A549 (cell line): Measurements from ENCODE around the gene CACNA1S. TPM values are rescaled to one million over a fixed set of nuclear protein-coding genes. Genes with fewer than 3 reads are reported as not detected.

Source experiments
- ATAC-seq, 2 experiments: fragments of 200-7000 bp in 1 of 2; fragments of >200 bp in 1 of 2; cut with Nextera tagmentation in 1 of 2; cut with Tn5 transposase in 1 of 2; 3 replicates each; pipeline versions ENCODE4 v1.8.0 to v1.9.1; 2018 to 2020; ENCODE audit warnings: mild to moderate bottlenecking in 1 of 2, moderate library complexity in 1 of 2
- CTCF ChIA-PET: fragments of 300-600 bp; sonication (Branson Sonifier 250); formaldehyde crosslinking; extraction: SDS; loops from one replicate; lab custom pipeline; 2021; ENCODE audit warnings: antibody characterized with exemption, inconsistent platforms; lab: Yijun Ruan, JAX
- POLR2A ChIA-PET: fragments of 350-600 bp; formaldehyde crosslinking; extraction: SDS; loops from one replicate; lab custom pipeline; 2021; ENCODE audit warnings: antibody characterized with exemption, inconsistent platforms; lab: Yijun Ruan, JAX
- DNase-seq, 2 experiments: peaks; one replicate each; pipeline versions ENCODE4 v3.0.0 to v3.0.0-alpha.2; 2011 to 2016; ENCODE audit warnings: low read depth in 1 of 2, low spot score in 1 of 2
- FAIRE-seq: peaks from 2 replicates; lab custom pipeline; 2011; peaks lifted over from hg19 to GRCh38; lab: Jason Lieb, UNC
- H3K27ac ChIP-seq, 2 experiments: fragments of >200 bp; sonication (Bioruptor Twin); formaldehyde crosslinking; 3 replicates each; pipeline ENCODE4 v1.5.1; 2016 to 2017
- H3K4me1 ChIP-seq: fragments of >200 bp; sonication (Bioruptor Twin); formaldehyde crosslinking; 3 replicates; pipeline ENCODE4 v1.6.1; 2016
- H3K4me2 ChIP-seq: fragments of >200 bp; sonication (Bioruptor Twin); formaldehyde crosslinking; 3 replicates; pipeline ENCODE4 v1.6.1; 2016
- H3K4me3 ChIP-seq: fragments of >200 bp; sonication (Bioruptor Twin); formaldehyde crosslinking; 3 replicates; pipeline ENCODE4 v1.5.1; 2016
- H3K9me3 ChIP-seq: fragments of >200 bp; sonication (Bioruptor Twin); formaldehyde crosslinking; 3 replicates; pipeline ENCODE4 v1.6.1; 2016
- CHD4 ChIP-seq: fragments of 200-600 bp; sonication (generic); IDR thresholded peaks from 2 replicates; pipeline ENCODE4 v1.6.1; 2016; ENCODE audit warnings: antibody characterized with exemption, mild to moderate bottlenecking, borderline replicate concordance
- EP300 ChIP-seq, 2 experiments: fragments of >200 bp; sonication (Bioruptor Twin); formaldehyde crosslinking; IDR thresholded peaks; 2 replicates in 1 of 2; 3 replicates in 1 of 2; pipeline ENCODE4 v1.6.1; 2016 to 2017
- ESRRA ChIP-seq: fragments of 150-350 bp; IDR thresholded peaks from 2 replicates; pipeline ENCODE4 v1.6.1; 2014; ENCODE audit warnings: mild to moderate bottlenecking, low read length, borderline replicate concordance
- FOSB ChIP-seq: fragments of 250-450 bp; sonication (Bioruptor Pico); IDR thresholded peaks from 2 replicates; pipeline ENCODE4 v1.5.0; 2020; ENCODE audit warnings: mild to moderate bottlenecking, moderate library complexity
- GATA3 ChIP-seq: IDR thresholded peaks from 2 replicates; pipeline ENCODE4 v1.6.1; 2012; ENCODE audit warnings: borderline replicate concordance
- HDAC2 ChIP-seq: fragments of 200-600 bp; sonication (generic); IDR thresholded peaks from 2 replicates; pipeline ENCODE4 v1.6.1; 2016
- HOXA7 ChIP-seq: fragments of 250-450 bp; sonication (Bioruptor Pico); IDR thresholded peaks from 2 replicates; pipeline ENCODE4 v1.5.0; 2020; ENCODE audit warnings: mild to moderate bottlenecking, moderate library complexity
- HOXB5 ChIP-seq: fragments of 250-450 bp; sonication (Bioruptor Pico); IDR thresholded peaks from 2 replicates; pipeline ENCODE4 v1.5.0; 2020; ENCODE audit warnings: mild to moderate bottlenecking, moderate library complexity
- JUN ChIP-seq, 2 experiments: fragments of >200 bp; sonication (Bioruptor Twin); formaldehyde crosslinking; IDR thresholded peaks; 2 replicates in 1 of 2; 3 replicates in 1 of 2; pipeline ENCODE4 v1.6.1; 2016 to 2017
- KDM1A ChIP-seq: fragments of 200-600 bp; sonication (generic); IDR thresholded peaks from 2 replicates; pipeline ENCODE4 v1.6.1; 2016; ENCODE audit warnings: low read depth, mild to moderate bottlenecking
- KDM5A ChIP-seq: fragments of 200-600 bp; sonication (generic); IDR thresholded peaks from 2 replicates; pipeline ENCODE4 v1.6.1; 2016; ENCODE audit warnings: antibody characterized with exemption, mild to moderate bottlenecking
- NFE2L2 ChIP-seq: fragments of 150-350 bp; conservative IDR thresholded peaks from 2 replicates; pipeline ENCODE4 v1.6.1; 2014; ENCODE audit warnings: low read length
- POLR2AphosphoS2 ChIP-seq: conservative IDR thresholded peaks from 2 replicates; pipeline ENCODE4 v1.6.1; 2012; ENCODE audit warnings: low read length, improper control_type of control experiment, inconsistent platforms
- RAD21 ChIP-seq, 2 experiments: fragments of >200 bp in 1 of 2; sonication (Bioruptor Twin) in 1 of 2; formaldehyde crosslinking in 1 of 2; IDR thresholded peaks in 1 of 2; conservative IDR thresholded peaks in 1 of 2; 2 replicates in 1 of 2; 3 replicates in 1 of 2; pipeline ENCODE4 v1.6.1; 2012 to 2018; ENCODE audit warnings: inconsistent platforms in 1 of 2
- RARB ChIP-seq: fragments of 250-450 bp; sonication (Bioruptor Pico); IDR thresholded peaks from 2 replicates; pipeline ENCODE4 v1.8.0; 2021; ENCODE audit warnings: mild to moderate bottlenecking, moderate library complexity
- SMC3 ChIP-seq: fragments of >200 bp; sonication (Bioruptor Twin); formaldehyde crosslinking; IDR thresholded peaks from 3 replicates; pipeline ENCODE4 v1.6.1; 2018; ENCODE audit warnings: inconsistent platforms
- SREBF2 ChIP-seq: fragments of 450-650 bp; IDR thresholded peaks from 2 replicates; pipeline ENCODE4 v1.6.1; 2014; ENCODE audit warnings: mild to moderate bottlenecking, moderate library complexity
- WGBS: methylation state at CpG from one replicate; pipeline ENCODE4 v1.1.6; 2017; ENCODE audit errors: missing lambda C conversion rate; 5-methylcytosine and 5-hydroxymethylcytosine counted together
- polyA plus RNA-seq, 4 experiments: library from polyadenylated mRNA; depleted of rRNA in 3 of 4; stranded (reverse); fragments of >200 nt; fragmentation: RNase III in 1 of 4; extraction: RNeasy Plus Mini Kit Qiagen cat#74134 plus additional on column Dnase treatment in 1 of 4; gene quantifications; 2 replicates in 3 of 4; 3 replicates in 1 of 4; pipeline ENCODE4 v1.2.3, GENCODE V29; 2011 to 2017
- TF ChIP-seq, protein P1 (sequence below): fragments of 250-450 bp; sonication (Bioruptor Pico); IDR thresholded peaks from 2 replicates; pipeline ENCODE4 v1.5.0; 2020; ENCODE audit warnings: low read depth, mild to moderate bottlenecking, moderate library complexity
- TF ChIP-seq, protein P2 (sequence below): IDR thresholded peaks from 2 replicates; pipeline ENCODE4 v1.6.1; 2012
- TF ChIP-seq, protein P3 (sequence below): fragments of 450-650 bp; IDR thresholded peaks from 2 replicates; pipeline ENCODE4 v1.6.1; 2014; ENCODE audit warnings: antibody characterized with exemption
- TF ChIP-seq, protein P4 (sequence below): fragments of >200 bp; sonication (Bioruptor Twin); formaldehyde crosslinking; IDR thresholded peaks from 3 replicates; pipeline ENCODE4 v1.5.1; 2016

The CACNA1S gene
- polyA plus RNA-seq, 2 of the 4 experiments (the other 2 are of a cell fraction) = 0.01 TPM; not detected in 1

DNA sequence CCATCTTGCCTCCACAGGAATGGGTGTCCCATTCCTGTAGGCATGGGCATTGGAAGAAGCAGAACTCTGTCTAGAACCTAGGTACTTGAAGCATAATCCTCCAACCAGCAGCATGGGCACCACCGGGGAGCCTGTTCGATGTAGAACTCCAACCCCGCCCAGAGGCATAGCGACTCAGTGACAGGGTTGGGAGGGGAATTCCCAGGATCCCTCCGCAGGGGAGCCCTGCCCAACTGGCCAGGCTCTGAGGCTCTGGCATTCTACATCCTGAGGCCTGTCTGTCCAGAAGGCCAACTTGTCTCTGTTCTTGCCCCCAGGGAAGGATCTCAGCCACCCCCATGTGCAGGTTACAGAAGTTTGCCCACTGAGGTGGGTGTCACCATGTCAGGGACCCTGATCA lies 38.2 kb downstream of the CACNA1S start:
- Histone ChIP-seq H3K4me2 (no peak overlapping the region), H3K4me3 (no peak overlapping the region)
- FAIRE-seq = no peak
- no peak for TF ChIP-seq KDM1A
- TF ChIP-seq SMC3 = no peak
- TF ChIP-seq EP300 (IDR thresholded peaks at IDR 0.05) = no peak
- TF ChIP-seq, protein P1, sequence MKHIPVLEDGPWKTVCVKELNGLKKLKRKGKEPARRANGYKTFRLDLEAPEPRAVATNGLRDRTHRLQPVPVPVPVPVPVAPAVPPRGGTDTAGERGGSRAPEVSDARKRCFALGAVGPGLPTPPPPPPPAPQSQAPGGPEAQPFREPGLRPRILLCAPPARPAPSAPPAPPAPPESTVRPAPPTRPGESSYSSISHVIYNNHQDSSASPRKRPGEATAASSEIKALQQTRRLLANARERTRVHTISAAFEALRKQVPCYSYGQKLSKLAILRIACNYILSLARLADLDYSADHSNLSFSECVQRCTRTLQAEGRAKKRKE (CRISPR knock-in tag) = no peak
- TF ChIP-seq NFE2L2 = no peak
- TF ChIP-seq JUN (IDR thresholded peaks at IDR 0.05) = no peak
- no peak for TF ChIP-seq HOXB5 (CRISPR knock-in tag)
- TF ChIP-seq HDAC2 = no peak
- no peak for TF ChIP-seq CHD4
- TF ChIP-seq, protein P2, sequence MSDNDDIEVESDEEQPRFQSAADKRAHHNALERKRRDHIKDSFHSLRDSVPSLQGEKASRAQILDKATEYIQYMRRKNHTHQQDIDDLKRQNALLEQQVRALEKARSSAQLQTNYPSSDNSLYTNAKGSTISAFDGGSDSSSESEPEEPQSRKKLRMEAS = no peak
- no peak for TF ChIP-seq ESRRA
- no peak for TF ChIP-seq POLR2AphosphoS2
- no peak for TF ChIP-seq RARB (CRISPR knock-in tag)
- TF ChIP-seq KDM5A = no peak
- TF ChIP-seq, protein P3, sequence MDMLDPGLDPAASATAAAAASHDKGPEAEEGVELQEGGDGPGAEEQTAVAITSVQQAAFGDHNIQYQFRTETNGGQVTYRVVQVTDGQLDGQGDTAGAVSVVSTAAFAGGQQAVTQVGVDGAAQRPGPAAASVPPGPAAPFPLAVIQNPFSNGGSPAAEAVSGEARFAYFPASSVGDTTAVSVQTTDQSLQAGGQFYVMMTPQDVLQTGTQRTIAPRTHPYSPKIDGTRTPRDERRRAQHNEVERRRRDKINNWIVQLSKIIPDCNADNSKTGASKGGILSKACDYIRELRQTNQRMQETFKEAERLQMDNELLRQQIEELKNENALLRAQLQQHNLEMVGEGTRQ = no peak
- TF ChIP-seq, all 56 proteins: peak for 0
- Histone ChIP-seq H3K9me3 (no peaks in the 10 kb centered on the region), H3K4me1 (no peaks in the 10 kb centered on the region), H3K27ac (no peak overlapping the region)
- ChIA-PET POLR2A (no interaction called here), CTCF (interaction anchor here (1.7 to 3.0 kb wide), 2 partner anchors 12 to 102 kb away, joined by 5 to 10 read pairs; no protein-coding TSS in a partner anchor)
- DNase-seq = no peak
- no peak for ATAC-seq
- WGBS = 77% methylated on average over 5 of the region's 5 CpGs

DNA sequence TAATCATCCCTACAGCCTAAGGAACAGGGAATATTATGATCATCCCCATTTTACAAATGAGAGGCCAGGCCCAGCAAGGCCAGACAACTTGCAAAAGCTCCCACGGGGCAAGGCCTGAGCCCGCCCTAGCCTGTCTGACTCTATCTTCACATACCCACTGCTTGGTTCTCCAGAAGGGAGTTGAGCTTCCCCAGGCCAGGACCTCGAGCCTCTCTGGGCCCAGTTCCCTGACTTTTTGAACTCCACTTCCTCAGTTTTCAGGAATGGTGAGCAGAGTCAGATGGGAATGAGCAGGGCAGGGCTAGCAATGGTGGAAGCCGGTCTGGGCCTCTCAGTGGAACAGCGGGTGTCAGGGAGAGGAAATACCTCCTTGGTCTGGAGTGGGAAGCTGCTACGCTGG lies 39.3 kb downstream of the CACNA1S start:
- FAIRE-seq (no peak), ATAC-seq (no peak), DNase-seq (no peak)
- Histone ChIP-seq H3K4me2 (no peak overlapping the region), H3K4me3 (no peak overlapping the region), H3K27ac (no peak overlapping the region), H3K4me1 (no peaks in the 10 kb centered on the region), H3K9me3 (no peaks in the 10 kb centered on the region)
- POLR2A ChIA-PET = no interaction called here
- TF ChIP-seq GATA3 (no peak), RAD21 (conservative IDR thresholded peaks at IDR 0.05 in 1 of 2, IDR thresholded peaks at IDR 0.05 in 1 of 2) (no peak), HOXA7 (no peak), HOXB5 (CRISPR knock-in tag) (no peak), FOSB (no peak), SMC3 (no peak), SREBF2 (no peak)
- TF ChIP-seq, protein P2 = no peak
- TF ChIP-seq, protein P4, sequence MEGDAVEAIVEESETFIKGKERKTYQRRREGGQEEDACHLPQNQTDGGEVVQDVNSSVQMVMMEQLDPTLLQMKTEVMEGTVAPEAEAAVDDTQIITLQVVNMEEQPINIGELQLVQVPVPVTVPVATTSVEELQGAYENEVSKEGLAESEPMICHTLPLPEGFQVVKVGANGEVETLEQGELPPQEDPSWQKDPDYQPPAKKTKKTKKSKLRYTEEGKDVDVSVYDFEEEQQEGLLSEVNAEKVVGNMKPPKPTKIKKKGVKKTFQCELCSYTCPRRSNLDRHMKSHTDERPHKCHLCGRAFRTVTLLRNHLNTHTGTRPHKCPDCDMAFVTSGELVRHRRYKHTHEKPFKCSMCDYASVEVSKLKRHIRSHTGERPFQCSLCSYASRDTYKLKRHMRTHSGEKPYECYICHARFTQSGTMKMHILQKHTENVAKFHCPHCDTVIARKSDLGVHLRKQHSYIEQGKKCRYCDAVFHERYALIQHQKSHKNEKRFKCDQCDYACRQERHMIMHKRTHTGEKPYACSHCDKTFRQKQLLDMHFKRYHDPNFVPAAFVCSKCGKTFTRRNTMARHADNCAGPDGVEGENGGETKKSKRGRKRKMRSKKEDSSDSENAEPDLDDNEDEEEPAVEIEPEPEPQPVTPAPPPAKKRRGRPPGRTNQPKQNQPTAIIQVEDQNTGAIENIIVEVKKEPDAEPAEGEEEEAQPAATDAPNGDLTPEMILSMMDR = no peak
- 63% methylated on average over 6 of the region's 6 CpGs for WGBS
- CTCF ChIA-PET = interaction anchor here (0.8 to 2.1 kb wide), 5 partner anchors 12 to 101 kb away, joined by 3 to 8 read pairs (median 5); no protein-coding TSS in a partner anchor
